Chondrocyte (in vitro differentiated cells): ENCODE results near the gene PSTPIP1. TPM values are rescaled to one million over a fixed set of nuclear protein-coding genes. Genes with fewer than 3 reads are reported as not detected.

Experiments
- DNase-seq: peaks from one replicate; pipeline ENCODE4 v3.0.0; 2021; ENCODE audit warnings: mixed read lengths, low spot score
- H3K27ac Mint-ChIP-seq: one replicate; pipeline ENCODE4 v1.8.0; 2021; ENCODE audit warnings: mild to moderate bottlenecking, moderate library complexity, mixed read lengths; ENCODE audit not compliant: unreplicated experiment
- H3K27me3 Mint-ChIP-seq: 2 replicates; pipeline ENCODE4 v1.8.0; 2021; ENCODE audit warnings: low read depth, mixed read lengths
- H3K36me3 Mint-ChIP-seq: 2 replicates; pipeline ENCODE4 v1.8.0; 2021; ENCODE audit warnings: low read depth, mixed read lengths
- H3K4me1 Mint-ChIP-seq: 2 replicates; pipeline ENCODE4 v1.8.0; 2021; ENCODE audit warnings: low read depth, mild to moderate bottlenecking, mixed read lengths
- H3K4me3 Mint-ChIP-seq: one replicate; pipeline ENCODE4 v1.8.0; 2021; ENCODE audit warnings: mild to moderate bottlenecking, moderate library complexity, mixed read lengths; ENCODE audit not compliant: unreplicated experiment
- H3K9me3 Mint-ChIP-seq: 2 replicates; pipeline ENCODE4 v1.8.0; 2021; ENCODE audit warnings: low read depth, mixed read lengths
- CTCF ChIP-seq: fragments of 200-600 bp; sonication (generic); IDR thresholded peaks from 2 replicates; pipeline ENCODE4 v1.5.0; 2021; ENCODE audit warnings: antibody characterized with exemption, mild to moderate bottlenecking, moderate library complexity
- total RNA-seq: library from RNA; stranded (reverse); gene quantifications from 3 replicates; pipeline ENCODE4 v1.2.1, GENCODE V29; 2021

Gene PSTPIP1
- total RNA-seq, 1 donor from 2014 or later: not detected

- peak; percentile 67 for DNase-seq
- no peak for TF ChIP-seq CTCF
- no peaks in the 10 kb centered on the region for H3K9me3 Mint-ChIP-seq
- peaks cover 11% of the 10 kb centered on the region for H3K4me1 Mint-ChIP-seq
- no peak overlapping the region for H3K4me3 Mint-ChIP-seq
- H3K27me3 Mint-ChIP-seq: no peaks in the 10 kb centered on the region
- H3K36me3 Mint-ChIP-seq: no peaks in the 10 kb centered on the region
- no peak overlapping the region for H3K27ac Mint-ChIP-seq
Measured at GRCh38 chr15:77027111-77027696, 32.3 kb downstream of the PSTPIP1 start.

GRCh38 chr15:77027697-77028450 is 32.9 kb downstream of the PSTPIP1 start:
- H3K27me3 Mint-ChIP-seq: no peaks in the 10 kb centered on the region
- peaks cover 8% of the 10 kb centered on the region for H3K4me1 Mint-ChIP-seq
- no peaks in the 10 kb centered on the region for H3K36me3 Mint-ChIP-seq
- peak; percentile 72 for DNase-seq
- no peak overlapping the region for H3K4me3 Mint-ChIP-seq
- no peaks in the 10 kb centered on the region for H3K9me3 Mint-ChIP-seq
- no peak for TF ChIP-seq CTCF
- no peak overlapping the region for H3K27ac Mint-ChIP-seq

GRCh38 chr15:77028451-77029165 is 33.7 kb downstream of the PSTPIP1 start:
- H3K4me3 Mint-ChIP-seq: no peak overlapping the region
- TF ChIP-seq CTCF: no peak
- H3K36me3 Mint-ChIP-seq: no peaks in the 10 kb centered on the region
- H3K27ac Mint-ChIP-seq: no peak overlapping the region
- no peaks in the 10 kb centered on the region for H3K9me3 Mint-ChIP-seq
- H3K27me3 Mint-ChIP-seq: no peaks in the 10 kb centered on the region
- H3K4me1 Mint-ChIP-seq: peaks cover 8% of the 10 kb centered on the region
- DNase-seq: peak; percentile 92

GRCh38 chr15:77029166-77030047 is 34.5 kb downstream of the PSTPIP1 start:
- peaks cover 2% of the 10 kb centered on the region for H3K36me3 Mint-ChIP-seq
- H3K9me3 Mint-ChIP-seq: no peaks in the 10 kb centered on the region
- no peak overlapping the region for H3K27ac Mint-ChIP-seq
- TF ChIP-seq CTCF: no peak
- no peaks in the 10 kb centered on the region for H3K27me3 Mint-ChIP-seq
- DNase-seq: peak; percentile 83
- no peak overlapping the region for H3K4me3 Mint-ChIP-seq
- H3K4me1 Mint-ChIP-seq: peaks cover 9% of the 10 kb centered on the region
